Measurements from ENCODE around the gene COL6A3. TPM values are rescaled to one million over a fixed set of nuclear protein-coding genes. Genes with fewer than 3 reads are reported as not detected.

The COL6A3 gene
- polyA plus RNA-seq, 3 donors: 210 to 278 (median 226) TPM

Other genes starting within 250 kb of the COL6A3 start
- 1 to 10 TPM; 1.2 to 4.3 (median 2.2) TPM for gene MLPH, start 73.1 kb upstream of the COL6A3 start, polyA plus RNA-seq (ENCODE audit: insufficient read length in 3 of 3)
- gene PRLH, start 152.4 kb upstream of the COL6A3 start, polyA plus RNA-seq (ENCODE audit: insufficient read length in 3 of 3): not detected
- gene RAB17, start 176.6 kb upstream of the COL6A3 start, polyA plus RNA-seq (ENCODE audit: insufficient read length in 3 of 3): 10 to 100 TPM in 2 of 3 donors, 1 to 10 TPM in 1; 9.9 to 22.9 (median 10.1) TPM
- gene LRRFIP1, start 213.4 kb upstream of the COL6A3 start, polyA plus RNA-seq (ENCODE audit: insufficient read length in 3 of 3): 100 to 1,000 TPM in 1 of 3 donors, 10 to 100 TPM in 2; 76.2 to 104 (median 94.4) TPM

Data from renal cortex interstitium (tissue), 3 donors.